Stimulated activated effector memory CD8-positive, alpha-beta T cell treated with anti-CD3 and anti-CD28 coated beads, Interleukin-12 subunit alpha, Interleukin-12 subunit beta, amount 100 ng/mL, for 72 hours (primary cell): ENCODE measurements around the gene METTL17.
"Not testable (repeated sequence)": the region's sequence is repeated elsewhere in the genome, so short reads cannot be mapped to it uniquely, and the experiment has no call there.

Experiments
- ATAC-seq: fragments of 150-1000 bp; cut with Tn5 transposase; 2 replicates; pipeline ENCODE4 v1.10.0; 2021
- DNase-seq, 2 donors: peaks; one replicate each; pipeline ENCODE4 v3.0.0; 2021 to 2022; ENCODE audit warnings: low spot score in 2 of 2
- H3K27ac Mint-ChIP-seq: one replicate; pipeline ENCODE4 v1.8.0; 2022; ENCODE audit warnings: mild to moderate bottlenecking, mixed read lengths
- H3K36me3 Mint-ChIP-seq: one replicate; pipeline ENCODE4 v1.8.0; 2022; ENCODE audit warnings: mild to moderate bottlenecking, mixed read lengths
- H3K4me1 Mint-ChIP-seq: one replicate; pipeline ENCODE4 v1.8.0; 2022; ENCODE audit warnings: mixed read lengths
- H3K4me3 Mint-ChIP-seq: one replicate; pipeline ENCODE4 v1.8.0; 2022; ENCODE audit warnings: mild to moderate bottlenecking, mixed read lengths
- H3K9me3 Mint-ChIP-seq: one replicate; pipeline ENCODE4 v1.8.0; 2022; ENCODE audit warnings: mixed read lengths

Gene METTL17

DNA sequence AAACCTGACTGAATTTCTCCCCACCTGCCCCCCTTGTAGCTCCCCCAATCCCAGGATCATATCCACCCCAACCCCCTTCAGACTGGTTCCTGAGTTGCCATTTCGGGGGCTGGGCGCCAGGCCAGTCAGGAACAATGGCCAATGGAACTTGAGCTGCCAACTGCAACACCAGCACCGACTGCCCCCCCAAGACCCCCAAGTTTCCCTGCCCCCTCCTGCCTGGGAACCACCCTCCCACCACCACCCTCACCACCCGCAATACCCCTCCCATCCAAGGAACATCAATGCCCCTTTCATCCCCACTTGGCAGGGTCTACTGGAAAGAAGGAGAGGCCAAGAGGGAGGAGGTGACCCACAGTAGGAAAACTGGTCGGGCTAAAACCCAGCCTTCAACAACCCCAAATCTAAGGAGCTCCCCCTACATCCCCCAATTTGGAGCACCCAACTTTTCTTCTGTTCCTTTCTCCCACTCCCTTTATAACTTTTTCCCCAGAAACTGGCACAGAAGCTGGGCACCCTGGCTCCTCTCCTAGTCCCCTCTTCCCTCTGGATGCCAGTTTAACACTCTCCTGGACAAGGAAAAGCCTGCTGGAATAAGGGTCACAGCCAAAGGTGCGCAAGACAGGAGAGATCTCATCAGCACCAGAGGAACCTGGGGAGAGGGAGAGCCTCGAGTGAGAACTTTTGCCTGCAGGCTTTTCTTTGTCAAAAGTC, 36.7 kb downstream of the METTL17 start:
- H3K4me1 Mint-ChIP-seq: peaks cover 19% of the 10 kb centered on the region
- H3K27ac Mint-ChIP-seq: no peak overlapping the region
- DNase-seq (no peak), ATAC-seq (no peak)
- H3K4me3 Mint-ChIP-seq: no peak overlapping the region
- no peaks in the 10 kb centered on the region for H3K9me3 Mint-ChIP-seq
- H3K36me3 Mint-ChIP-seq: no peaks in the 10 kb centered on the region

DNA sequence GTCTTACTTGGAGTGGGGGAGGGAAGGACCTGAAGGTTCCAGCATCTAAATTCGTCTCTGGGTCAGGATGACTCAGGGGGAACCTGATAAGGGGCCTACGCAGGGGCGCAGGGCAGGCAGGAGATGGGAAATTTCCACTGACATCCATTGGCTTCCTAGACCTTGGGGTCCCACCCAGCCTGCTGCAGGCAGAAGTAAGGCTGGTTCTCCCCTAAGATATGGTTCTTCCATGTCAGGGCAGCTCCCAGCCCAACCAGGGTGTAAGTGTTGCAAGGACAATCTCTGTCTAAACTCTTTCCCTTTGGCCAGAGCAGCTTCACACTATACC, 37.2 kb downstream of the METTL17 start:
- Mint-ChIP-seq H3K36me3 (no peaks in the 10 kb centered on the region), H3K4me1 (peaks cover 19% of the 10 kb centered on the region), H3K4me3 (no peak overlapping the region), H3K27ac (no peak overlapping the region), H3K9me3 (no peaks in the 10 kb centered on the region)
- DNase-seq (no peak), ATAC-seq (no peak)

DNA sequence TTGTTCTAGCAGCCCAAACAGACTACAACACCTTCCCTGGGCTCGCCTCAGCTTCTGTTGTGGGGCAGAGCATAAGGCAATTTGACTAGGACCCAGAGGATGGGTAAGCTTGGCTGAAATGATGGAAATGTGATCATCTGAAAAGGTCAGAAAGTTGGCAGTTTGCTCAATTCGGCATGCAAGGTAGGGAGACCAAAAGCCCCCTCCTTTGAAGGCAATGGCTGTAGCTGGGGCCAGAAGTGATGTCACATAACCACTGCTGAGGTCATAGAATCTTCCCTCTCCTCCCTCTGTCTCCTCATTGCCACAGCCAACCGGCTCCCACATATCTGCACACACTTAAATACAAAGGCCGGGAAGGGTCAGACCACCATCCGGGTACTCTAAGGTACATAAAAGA, 40.1 kb downstream of the METTL17 start, which contains the start of gene TPPP2:
Gene TPPP2, plus strand, starts transcription at position 301 of the 400 bp plus-strand sequence. CDS start 365 bp downstream, outside the sequence.
- H3K9me3 Mint-ChIP-seq: no peaks in the 10 kb centered on the region
- ATAC-seq: no peak
- no peak within 1 kb of the TSS for H3K27ac Mint-ChIP-seq
- DNase-seq: no peak
- H3K36me3 Mint-ChIP-seq: no peaks in the 10 kb centered on the region
- H3K4me1 Mint-ChIP-seq: no peaks in the 10 kb centered on the region
- no peak within 1 kb of the TSS for H3K4me3 Mint-ChIP-seq

DNA sequence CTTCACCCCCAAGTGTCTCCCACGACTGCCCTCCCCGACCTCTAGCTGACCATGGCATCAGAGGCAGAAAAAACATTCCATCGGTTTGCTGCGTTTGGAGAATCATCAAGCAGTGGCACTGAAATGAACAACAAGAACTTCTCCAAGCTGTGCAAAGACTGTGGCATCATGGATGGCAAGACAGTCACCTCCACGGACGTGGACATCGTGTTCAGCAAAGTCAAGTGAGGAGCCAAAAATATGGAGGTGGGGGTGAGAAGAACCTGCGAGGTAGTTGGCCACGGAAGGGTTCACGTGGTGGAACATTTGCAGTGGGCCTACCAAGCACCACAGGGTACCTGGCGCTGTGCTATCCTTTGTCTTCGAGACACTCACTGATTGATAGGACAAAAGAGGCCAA, 40.8 kb downstream of the METTL17 start:
- Mint-ChIP-seq H3K4me1 (no peaks in the 10 kb centered on the region), H3K4me3 (no peak overlapping the region), H3K36me3 (no peaks in the 10 kb centered on the region), H3K27ac (no peak overlapping the region), H3K9me3 (no peaks in the 10 kb centered on the region)
- ATAC-seq (no peak), DNase-seq (no peak)

DNA sequence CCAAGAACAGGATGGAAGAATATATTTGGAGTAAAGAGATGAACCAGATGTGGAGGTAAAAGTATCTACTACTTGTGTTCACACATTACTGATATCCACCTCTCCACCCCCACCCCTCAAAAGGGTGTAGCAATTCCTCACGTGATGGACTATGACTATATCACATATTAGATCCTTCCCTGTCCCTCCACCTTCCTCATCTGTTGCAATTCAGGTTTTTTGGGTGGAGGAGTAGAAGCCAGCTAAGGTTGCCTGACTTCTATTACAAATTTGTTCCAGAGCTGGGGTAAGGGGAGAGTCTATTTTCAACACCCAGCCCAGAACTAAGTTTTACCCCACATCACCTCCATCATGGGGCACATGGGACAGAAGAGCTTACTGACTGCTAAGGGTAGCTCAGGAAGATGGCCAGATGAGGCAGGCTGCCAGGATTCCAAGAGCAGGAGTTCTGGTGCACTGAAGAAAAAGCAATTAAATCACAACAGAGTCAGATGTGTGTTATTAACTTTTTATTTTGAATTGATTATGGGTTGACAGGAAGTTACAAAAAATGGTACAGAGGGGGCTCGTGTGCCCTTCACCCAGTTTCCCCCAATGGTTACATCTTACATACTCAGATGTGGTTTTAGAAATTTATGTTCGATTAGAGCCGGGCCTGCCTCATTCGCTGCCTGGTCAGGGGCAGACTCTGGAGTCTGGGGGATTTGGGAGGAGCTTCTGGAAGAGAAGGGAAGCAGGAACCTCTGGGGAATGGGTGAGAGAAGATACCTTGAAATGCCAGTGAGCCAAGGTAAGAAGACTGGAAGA, 42.7 kb downstream of the METTL17 start:
- Mint-ChIP-seq H3K4me3 (no peak overlapping the region), H3K36me3 (no peaks in the 10 kb centered on the region), H3K9me3 (no peaks in the 10 kb centered on the region), H3K27ac (no peak overlapping the region), H3K4me1 (no peaks in the 10 kb centered on the region)
- no peak for ATAC-seq
- no peak for DNase-seq

DNA sequence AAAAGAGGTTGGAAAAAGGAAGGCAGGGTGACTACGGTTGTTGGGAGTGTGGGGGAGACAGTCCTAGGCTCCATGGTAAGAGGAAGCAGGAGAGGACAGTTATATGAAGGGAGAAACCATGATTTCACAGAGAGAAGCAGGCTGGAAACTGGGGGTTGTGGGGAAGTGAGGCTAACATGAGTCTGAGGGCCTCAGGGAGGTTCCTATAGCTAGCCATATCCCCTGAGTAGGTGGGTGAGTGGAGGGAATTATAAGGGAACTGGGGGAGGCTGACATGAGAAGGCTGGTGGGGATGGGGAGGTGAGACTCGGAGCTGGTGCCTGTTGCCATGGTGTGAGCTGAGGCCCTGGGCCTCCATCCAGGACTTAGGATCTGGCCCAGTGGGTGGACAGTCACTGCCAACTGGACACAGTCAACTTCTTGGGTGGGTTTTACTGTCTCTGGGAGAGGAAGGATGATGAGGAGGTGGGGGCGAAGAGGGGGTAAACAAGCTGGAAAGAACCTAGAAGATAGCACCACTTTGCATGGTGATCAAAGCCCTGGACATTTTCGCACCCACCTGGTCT, 43.4 kb downstream of the METTL17 start:
- H3K36me3 Mint-ChIP-seq: no peaks in the 10 kb centered on the region
- DNase-seq (no peak), ATAC-seq (no peak)
- H3K27ac Mint-ChIP-seq: no peak overlapping the region
- no peaks in the 10 kb centered on the region for H3K4me1 Mint-ChIP-seq
- no peak overlapping the region for H3K4me3 Mint-ChIP-seq
- H3K9me3 Mint-ChIP-seq: no peaks in the 10 kb centered on the region

DNA sequence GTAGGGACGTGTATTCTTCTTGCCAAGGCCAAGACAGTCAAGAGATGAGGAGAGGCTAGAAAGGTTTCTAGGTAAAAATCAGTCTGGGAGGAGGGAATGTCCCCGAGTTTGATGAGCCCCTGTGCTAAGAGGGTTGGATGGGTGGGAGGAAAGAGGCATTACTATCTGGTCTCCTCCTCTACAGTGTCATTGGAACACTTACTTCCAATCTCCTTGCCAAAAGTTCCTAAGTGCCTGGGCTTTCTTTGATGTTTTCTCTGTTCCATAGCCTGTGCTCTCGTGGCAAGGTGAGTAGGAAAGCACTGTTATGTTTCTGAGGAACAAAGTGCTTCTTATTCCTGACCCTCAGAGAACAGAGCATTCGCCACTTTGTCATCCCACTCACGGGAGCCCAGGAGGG, 44.9 kb downstream of the METTL17 start, which contains the start of gene RNASE13:
Gene RNASE13, minus strand, starts transcription at position 101 of the 400 bp plus-strand sequence. CDS start 519 bp downstream, outside the sequence.
- Mint-ChIP-seq H3K36me3 (no peaks in the 10 kb centered on the region), H3K4me3 (no peak within 1 kb of the TSS), H3K9me3 (no peaks in the 10 kb centered on the region), H3K27ac (no peak within 1 kb of the TSS), H3K4me1 (no peaks in the 10 kb centered on the region)
- ATAC-seq: no peak
- DNase-seq: no peak

DNA sequence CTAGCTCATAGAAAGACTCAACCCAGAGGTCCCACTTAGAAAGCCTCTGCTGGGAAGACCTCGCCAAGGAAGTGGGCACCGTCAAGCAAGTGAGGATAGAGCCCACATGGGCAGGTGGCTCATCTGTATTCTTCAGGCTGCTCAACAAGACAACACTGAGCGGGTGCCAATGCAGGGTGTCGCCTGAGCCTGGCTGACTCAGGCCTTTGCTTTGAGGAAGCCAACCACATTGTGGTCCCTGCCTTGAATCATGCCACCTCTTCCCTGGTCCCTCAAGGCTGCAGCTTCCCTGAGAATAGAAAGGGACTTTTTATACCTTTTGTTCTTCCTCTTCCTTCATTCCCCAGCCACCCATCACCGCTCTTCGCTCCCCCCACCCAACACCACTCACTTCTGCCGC, 47.0 kb downstream of the METTL17 start:
- no peaks in the 10 kb centered on the region for H3K36me3 Mint-ChIP-seq
- DNase-seq (no peak), ATAC-seq (peak; percentile 63)
- H3K27ac Mint-ChIP-seq: no peak overlapping the region
- H3K9me3 Mint-ChIP-seq: no peaks in the 10 kb centered on the region
- no peak overlapping the region for H3K4me3 Mint-ChIP-seq
- no peaks in the 10 kb centered on the region for H3K4me1 Mint-ChIP-seq

DNA sequence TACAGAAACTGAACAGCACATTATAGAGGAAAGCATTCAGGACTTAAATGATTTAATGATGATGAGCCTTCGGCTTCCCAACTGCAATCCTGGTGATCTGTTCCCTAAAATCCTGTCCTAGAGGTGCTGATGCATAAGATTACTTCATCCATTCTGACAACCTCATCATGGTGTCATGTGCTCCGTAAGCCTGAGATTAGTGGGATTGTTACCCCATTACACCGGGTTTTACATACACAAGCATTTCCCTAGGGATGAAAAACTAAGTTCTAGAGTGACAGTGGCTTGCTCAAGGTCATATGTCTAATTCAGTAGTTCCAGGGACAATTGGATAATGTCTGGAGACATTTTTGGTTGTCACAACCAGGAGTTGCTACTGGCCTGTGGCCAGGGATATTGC, 47.4 kb downstream of the METTL17 start:
- Mint-ChIP-seq H3K9me3 (no peaks in the 10 kb centered on the region), H3K36me3 (no peaks in the 10 kb centered on the region), H3K27ac (no peak overlapping the region), H3K4me1 (no peaks in the 10 kb centered on the region), H3K4me3 (no peak overlapping the region)
- no peak for DNase-seq
- ATAC-seq: no peak

DNA sequence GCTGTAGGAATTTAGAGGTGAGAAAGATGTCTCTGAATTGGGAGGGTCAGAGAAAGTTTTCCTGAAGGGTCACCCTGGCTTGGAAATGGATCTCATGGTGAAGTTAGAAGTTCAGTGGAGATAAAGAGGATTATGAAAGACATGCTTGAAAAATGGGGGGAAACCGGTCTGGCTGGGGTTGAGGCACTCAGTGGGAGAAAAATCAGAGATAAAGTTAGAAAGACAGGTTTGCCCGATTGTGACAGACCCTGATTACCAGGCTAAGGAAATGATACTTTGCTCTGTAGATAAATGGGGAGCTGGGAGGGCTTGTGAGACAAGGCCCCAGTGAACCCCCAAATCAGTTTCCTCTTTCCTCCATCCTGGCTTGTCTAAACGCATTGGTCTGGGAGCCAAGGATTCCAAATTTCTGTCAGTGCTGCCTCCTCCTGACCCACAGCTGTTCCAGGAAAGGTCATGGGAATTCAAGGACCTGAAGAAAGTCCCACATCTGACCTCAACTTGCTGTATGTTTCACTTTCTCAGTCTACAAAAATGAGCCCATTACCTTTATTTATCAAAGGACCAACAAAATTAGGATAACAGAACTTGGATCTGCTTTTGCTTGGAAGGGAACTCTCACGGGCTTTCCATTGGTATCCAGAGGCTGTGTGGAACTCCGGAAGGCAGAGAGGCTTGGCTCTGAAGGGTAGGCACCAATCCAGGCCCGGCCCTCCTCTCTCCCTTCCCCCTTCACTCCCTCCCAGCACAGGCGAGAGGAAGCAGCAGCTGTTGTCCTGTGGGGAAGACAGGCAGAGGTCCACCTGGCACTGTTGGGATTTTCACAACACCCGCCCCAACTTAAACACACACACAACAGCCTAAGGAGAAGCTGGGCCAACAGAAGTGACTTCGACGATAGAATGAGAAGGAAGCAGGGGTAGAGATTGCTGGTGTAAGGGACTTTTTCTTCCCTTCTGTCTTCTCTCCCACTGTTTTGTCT, 49.0 kb downstream of the METTL17 start:
- DNase-seq (no peak), ATAC-seq (no peak)
- Mint-ChIP-seq H3K27ac (no peak overlapping the region), H3K4me1 (no peaks in the 10 kb centered on the region), H3K4me3 (no peak overlapping the region), H3K9me3 (no peaks in the 10 kb centered on the region), H3K36me3 (no peaks in the 10 kb centered on the region)

DNA sequence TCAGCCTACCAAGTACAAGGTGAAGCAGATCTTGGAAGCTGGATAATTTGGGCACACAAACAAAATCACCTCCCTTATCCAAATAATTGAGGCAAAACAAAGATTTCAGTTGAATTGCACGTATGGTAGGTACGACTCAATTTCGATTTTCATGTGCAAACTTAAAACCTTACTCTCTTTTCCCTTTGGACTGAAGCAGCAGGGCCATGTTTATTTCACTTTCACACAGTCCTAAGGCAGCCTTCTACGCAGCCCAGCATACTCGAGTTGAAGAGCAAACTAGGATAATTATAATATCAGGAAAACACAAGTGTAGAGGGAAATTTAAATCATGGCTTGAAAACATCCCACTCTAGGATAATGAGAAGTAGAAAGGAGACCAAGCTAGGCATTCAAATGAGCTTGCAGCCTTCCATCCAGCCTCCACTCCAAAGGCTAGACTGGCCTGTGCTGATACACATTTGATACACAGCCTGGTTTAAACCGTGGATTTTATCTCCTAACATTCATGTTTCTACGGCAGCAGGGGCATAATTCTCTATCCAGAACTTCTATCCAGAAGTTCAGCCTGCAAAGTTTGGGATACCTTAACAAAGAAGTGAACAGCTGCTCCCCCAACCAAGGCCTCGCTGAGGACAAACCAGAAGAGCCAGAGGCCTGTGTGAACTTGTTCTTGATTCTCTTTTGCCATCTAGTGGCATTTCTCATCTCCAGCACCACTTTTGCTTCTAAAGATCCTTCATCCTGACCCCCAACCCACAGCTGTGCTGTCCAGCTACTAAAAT, 50.0 kb downstream of the METTL17 start:
- H3K9me3 Mint-ChIP-seq: no peaks in the 10 kb centered on the region
- H3K4me3 Mint-ChIP-seq: no peak overlapping the region
- peak; percentile 55 for ATAC-seq
- H3K27ac Mint-ChIP-seq: no peak overlapping the region
- no peak for DNase-seq
- H3K36me3 Mint-ChIP-seq: no peaks in the 10 kb centered on the region
- H3K4me1 Mint-ChIP-seq: peaks cover 7% of the 10 kb centered on the region

DNA sequence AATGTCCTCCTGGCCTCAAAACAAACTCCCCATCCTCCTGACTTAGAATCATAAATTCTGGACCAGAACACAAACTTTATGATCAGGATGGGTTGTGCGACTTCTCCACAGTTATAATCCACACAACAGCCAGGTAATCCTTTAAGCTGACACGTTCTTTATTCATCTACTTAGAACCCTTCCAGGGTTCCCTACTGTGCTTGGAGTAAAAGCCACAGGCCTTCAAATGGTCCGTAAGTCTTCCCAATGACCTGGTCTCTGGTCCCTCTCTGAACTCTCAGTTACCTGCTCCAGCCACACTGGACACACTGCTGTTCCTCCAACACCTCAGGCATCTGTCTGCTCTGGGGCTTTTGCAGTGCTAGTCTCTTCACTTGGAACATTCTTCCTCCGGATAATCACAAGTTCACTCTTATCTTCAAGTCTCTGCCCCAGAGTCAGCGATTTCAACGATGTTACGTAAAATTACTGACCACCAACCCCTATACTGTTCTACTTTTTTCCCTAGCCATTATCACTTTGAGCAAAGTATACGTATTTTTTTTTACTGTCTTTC, 50.7 kb downstream of the METTL17 start:
- Mint-ChIP-seq H3K4me1 (peaks cover 8% of the 10 kb centered on the region), H3K36me3 (no peaks in the 10 kb centered on the region), H3K4me3 (no peak overlapping the region), H3K27ac (peak overlapping the region; percentile 36), H3K9me3 (no peaks in the 10 kb centered on the region)
- DNase-seq (no peak), ATAC-seq (no peak)

DNA sequence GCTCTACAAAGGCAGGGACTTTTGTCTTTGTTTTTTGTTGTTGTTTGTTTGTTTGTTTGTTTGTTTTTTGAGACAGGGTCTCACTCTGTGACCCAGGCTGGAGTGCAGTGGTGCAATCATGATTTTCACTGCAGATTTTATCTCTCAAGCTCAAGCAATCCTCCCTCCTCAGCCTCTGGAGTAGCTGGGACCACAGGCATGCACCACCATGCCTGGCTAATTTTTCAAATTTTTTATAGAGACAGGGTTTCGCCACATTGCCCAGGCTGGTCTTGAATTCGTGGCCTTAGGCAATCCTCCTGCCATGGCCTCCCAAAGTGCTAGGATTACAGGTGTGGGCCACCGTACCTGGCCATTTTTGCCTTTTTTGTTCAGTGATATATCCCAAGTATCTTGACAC, 51.2 kb downstream of the METTL17 start:
- DNase-seq, H3K4me1 Mint-ChIP-seq, H3K9me3 Mint-ChIP-seq, ATAC-seq, H3K4me3 Mint-ChIP-seq, H3K36me3 Mint-ChIP-seq: not testable (repeated sequence)
- peak overlapping the region; percentile 36 for H3K27ac Mint-ChIP-seq
